HCT116 (cell line): ENCODE data around the gene TES. TPM values are rescaled to one million over a fixed set of nuclear protein-coding genes. Genes with fewer than 3 reads are reported as not detected.

Experiments used
- ATAC-seq: fragments of 200-7000 bp; cut with Tn5 transposase; 2 replicates; pipeline ENCODE4 v1.9.1; 2020; ENCODE audit warnings: mild to moderate bottlenecking, moderate library complexity
- BruUV-seq: library from RNA; stranded (reverse); fragments of 400-500 nt; replicated peaks from 2 replicates; lab custom pipeline; 2021; lab: Mats Ljungman, UMichigan
- CTCF ChIA-PET: fragments of 300-600 bp; sonication (Branson Sonifier 250); formaldehyde crosslinking; loops from one replicate; lab custom pipeline; 2021; ENCODE audit warnings: antibody characterized with exemption; lab: Charles Lee
- POLR2A ChIA-PET: fragments of 300-600, 350-600 bp; sonication (Branson Sonifier 250); formaldehyde crosslinking; loops from one replicate; lab custom pipeline; 2021; ENCODE audit warnings: antibody characterized with exemption; lab: Charles Lee
- RAD21 ChIA-PET, 2 experiments: fragments of 300-600 bp; sonication (Branson Sonifier 250); formaldehyde crosslinking; loops; one replicate each; lab custom pipeline; 2023; ENCODE audit warnings: low total read pairs in 2 of 2; ENCODE audit not compliant: uncharacterized antibody in 2 of 2, unreplicated experiment in 2 of 2, low non-redundant PET in 1 of 2; lab: Charles Lee
- DNase-seq: peaks from one replicate; pipeline ENCODE4 v3.0.0-alpha.2; 2010; ENCODE audit warnings: low read depth, low spot score
- H2AFZ ChIP-seq: fragments of 200-600 bp; shearing (Covaris generic), sonication (generic); 2 replicates; pipeline ENCODE4 v1.6.1; 2017; ENCODE audit warnings: low read depth, mixed run types, mixed read lengths, antibody characterized with exemption, low read length; ENCODE audit not compliant: poor library complexity, severe bottlenecking
- H3K27ac ChIP-seq: 2 replicates; pipeline ENCODE4 v1.5.1; 2012; ENCODE audit warnings: low read depth, low read length
- H3K27me3 ChIP-seq: fragments of 200-600 bp; sonication (generic); 2 replicates; pipeline ENCODE4 v1.6.1; 2016; ENCODE audit warnings: mixed run types, low read length, mixed read lengths; ENCODE audit not compliant: insufficient read depth
- H3K36me3 ChIP-seq, 2 experiments: fragments of 200-500 bp in 1 of 2; fragments of 200-600 bp in 1 of 2; sonication (Bioruptor generic) in 1 of 2; sonication (generic) in 1 of 2; 2 replicates each; pipeline versions ENCODE4 v1.5.1 to v1.6.1; 2014 to 2016; ENCODE audit warnings: low read length in 2 of 2, inconsistent platforms in 1 of 2, mixed read lengths in 1 of 2, mixed run types in 1 of 2; ENCODE audit not compliant: insufficient read depth in 2 of 2, control insufficient read depth in 1 of 2
- H3K4me1 ChIP-seq, 2 experiments: fragments of 200-600 bp in 1 of 2; sonication (generic) in 1 of 2; 2 replicates each; pipeline versions ENCODE4 v1.5.1 to v1.6.1; 2012 to 2017; ENCODE audit warnings: low read length in 2 of 2, inconsistent platforms in 1 of 2, mild to moderate bottlenecking in 1 of 2, mixed read lengths in 1 of 2, mixed run types in 1 of 2, moderate library complexity in 1 of 2; ENCODE audit not compliant: insufficient read depth in 2 of 2, control insufficient read depth in 1 of 2
- H3K4me2 ChIP-seq: fragments of 200-600 bp; sonication (generic); 2 replicates; pipeline ENCODE4 v1.6.1; 2017; ENCODE audit warnings: mixed run types, low read length, mixed read lengths
- H3K4me3 ChIP-seq, 2 experiments: fragments of 200-600 bp in 1 of 2; sonication (generic) in 1 of 2; replicated peaks in 1 of 2; 2 replicates each; pipeline ENCODE4 v1.5.1; 2011 to 2016; ENCODE audit warnings: low read length in 2 of 2, control low read depth in 1 of 2, low read depth in 1 of 2, mild to moderate bottlenecking in 1 of 2, mixed read lengths in 1 of 2, mixed run types in 1 of 2
- H3K79me2 ChIP-seq: fragments of 200-600 bp; sonication (generic); 2 replicates; pipeline ENCODE4 v1.6.1; 2017; ENCODE audit warnings: mild to moderate bottlenecking, mixed run types, low read length, moderate library complexity, mixed read lengths; ENCODE audit not compliant: insufficient read depth
- H3K9ac ChIP-seq: fragments of 200-600 bp; sonication (generic); 2 replicates; pipeline ENCODE4 v1.6.1; 2016; ENCODE audit warnings: low read length, mixed read lengths
- H3K9me2 ChIP-seq: fragments of 200-600 bp; sonication (generic), shearing (Covaris generic); 2 replicates; pipeline ENCODE4 v1.6.1; 2017; ENCODE audit warnings: mixed run types, mild to moderate bottlenecking, moderate library complexity; ENCODE audit not compliant: insufficient read depth
- H3K9me3 ChIP-seq, 2 experiments: fragments of 200-500 bp in 1 of 2; fragments of 200-600 bp in 1 of 2; sonication (Bioruptor generic) in 1 of 2; sonication (generic) in 1 of 2; 2 replicates each; pipeline ENCODE4 v1.6.1; 2014 to 2017; ENCODE audit warnings: low read length in 2 of 2, mixed read lengths in 2 of 2, inconsistent platforms in 1 of 2, low read depth in 1 of 2, mild to moderate bottlenecking in 1 of 2, mixed run types in 1 of 2, moderate library complexity in 1 of 2; ENCODE audit not compliant: control insufficient read depth in 1 of 2, insufficient read depth in 1 of 2
- H4K20me1 ChIP-seq: fragments of 200-600 bp; sonication (generic), shearing (Covaris generic); 2 replicates; pipeline ENCODE4 v1.6.1; 2017; ENCODE audit warnings: mixed run types, mild to moderate bottlenecking, moderate library complexity; ENCODE audit not compliant: insufficient read depth
- ATF3 ChIP-seq: IDR thresholded peaks from 2 replicates; pipeline ENCODE4 v1.6.1; 2012
- CBX3 ChIP-seq: IDR thresholded peaks from 2 replicates; pipeline ENCODE4 v1.6.1; 2012; ENCODE audit warnings: low read depth
- CEBPB ChIP-seq: IDR thresholded peaks from 2 replicates; pipeline ENCODE4 v1.6.1; 2012; ENCODE audit warnings: low read depth
- ELF1 ChIP-seq: IDR thresholded peaks from 2 replicates; pipeline ENCODE4 v1.6.1; 2012; ENCODE audit warnings: low read depth, borderline replicate concordance
- EZH2phosphoT487 ChIP-seq: fragments of 200-600 bp; IDR thresholded peaks from 2 replicates; pipeline ENCODE4 v1.6.1; 2018; ENCODE audit warnings: antibody characterized with exemption, borderline replicate concordance
- RAD21 ChIP-seq: IDR thresholded peaks from 2 replicates; pipeline ENCODE4 v1.6.1; 2012; ENCODE audit warnings: low read depth, mild to moderate bottlenecking
- SIN3A ChIP-seq: IDR thresholded peaks from 2 replicates; pipeline ENCODE4 v1.6.1; 2012; ENCODE audit warnings: low read depth
- SP1 ChIP-seq: IDR thresholded peaks from 2 replicates; pipeline ENCODE4 v1.6.1; 2012; ENCODE audit warnings: low read depth
- SRF ChIP-seq: IDR thresholded peaks from 2 replicates; pipeline ENCODE4 v1.6.1; 2012; ENCODE audit warnings: low read depth
- YY1 ChIP-seq: IDR thresholded peaks from 2 replicates; pipeline ENCODE4 v1.6.1; 2011; ENCODE audit warnings: low read length, low read depth, moderate library complexity, mild to moderate bottlenecking; ENCODE audit not compliant: insufficient replicate concordance; ENCODE audit errors: extremely low read depth
- ZBTB33 ChIP-seq: IDR thresholded peaks from 2 replicates; pipeline ENCODE4 v1.6.1; 2011; ENCODE audit warnings: mild to moderate bottlenecking, low read length, moderate library complexity; ENCODE audit not compliant: insufficient replicate concordance; ENCODE audit errors: extremely low read depth
- ZFX ChIP-seq: fragments of 450-650 bp; IDR thresholded peaks from 2 replicates; pipeline ENCODE4 v1.6.1; 2017
- ZNF274 ChIP-seq: fragments of 200-500 bp; sonication (Bioruptor generic); IDR thresholded peaks from 2 replicates; pipeline ENCODE4 v1.6.1; 2014; ENCODE audit warnings: mild to moderate bottlenecking, low read depth, low read length, inconsistent platforms
- intact Hi-C: fragments of 100-400 bp; cut with micrococcal nuclease; formaldehyde crosslinking; loops from 2 replicates; pipeline ENCODE4 v1.10.0; 2022
- total RNA-seq: library from RNA; stranded (reverse); gene quantifications from one replicate; pipeline ENCODE4 v1.2.1, GENCODE V29; 2021; ENCODE audit not compliant: unreplicated experiment

The TES gene
- total RNA-seq, 1 experiment from 2014 or later = 129 TPM

DNA sequence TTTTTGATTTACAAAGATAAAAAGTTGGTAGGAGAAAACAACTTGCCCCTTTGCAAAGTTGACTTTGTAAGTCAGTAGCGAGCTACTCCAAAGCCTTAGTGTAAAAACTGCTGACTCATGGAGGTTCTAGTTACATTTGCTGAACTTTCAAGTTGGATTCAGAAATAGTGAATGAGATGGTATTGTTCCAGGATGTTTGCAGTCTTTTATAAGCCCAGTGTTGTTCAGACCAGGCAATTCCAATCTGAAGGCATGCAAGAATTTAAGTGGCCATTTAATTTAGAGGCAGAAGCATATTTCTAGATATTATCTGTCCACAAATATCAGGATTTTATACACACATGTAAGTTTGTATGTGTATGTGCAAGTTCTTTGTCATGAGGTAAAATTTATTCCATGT is 21.6 kb downstream of the TES start:
- Histone ChIP-seq H3K9ac (no peak overlapping the region), H2AFZ (no peak overlapping the region), H3K9me3 (no peaks in the 10 kb centered on the region), H3K4me3 (no peak overlapping the region), H3K4me1 (peaks cover 31 to 47% of the 10 kb centered on the region in 2 experiments), H3K4me2 (no peak overlapping the region), H3K27ac (no peak overlapping the region; the same call in 1 of the 2 replicates), H3K36me3 (peaks cover 2 to 7% of the 10 kb centered on the region in 2 experiments; a peak in 1 of 4 replicates), H4K20me1 (peaks cover 9% of the 10 kb centered on the region; the same call in 1 of the 2 replicates), H3K79me2 (peaks cover 98% of the 10 kb centered on the region), H3K27me3 (no peaks in the 10 kb centered on the region), H3K9me2 (no peaks in the 10 kb centered on the region)
- POLR2A ChIA-PET = no interaction called here
- intact Hi-C loops = no loop called here
- no peak for DNase-seq
- CTCF ChIA-PET = interaction anchor here (5.0 kb wide), 1 partner anchor 51 kb away, joined by 21 read pairs; no protein-coding TSS in a partner anchor
- RAD21 ChIA-PET = no interaction called here
- no TSS peak for BruUV-seq
- no peak for ATAC-seq
- no peak for TF ChIP-seq ELF1
- no peak for TF ChIP-seq RAD21
- no peak for TF ChIP-seq ZNF274
- no peak for TF ChIP-seq SRF
- no peak for TF ChIP-seq ZFX
- no peak for TF ChIP-seq ATF3
- no peak for TF ChIP-seq CBX3
- no peak for TF ChIP-seq CEBPB
- TF ChIP-seq EZH2phosphoT487 = no peak
- TF ChIP-seq ZBTB33 = no peak
- TF ChIP-seq SP1 = no peak
- TF ChIP-seq YY1 = no peak
- TF ChIP-seq SIN3A = no peak
